OCI-LY1 (cell line): Measurements from ENCODE around the gene NTPCR.

Source experiments
- H2AFZ ChIP-seq: fragments of 200-600 bp; sonication (generic), shearing (Covaris generic); 2 replicates; pipeline ENCODE4 v1.6.0; 2014; ENCODE audit warnings: antibody characterized with exemption, mild to moderate bottlenecking, low read length
- H3F3A ChIP-seq: fragments of 200-600 bp; sonication (generic), shearing (Covaris generic); 2 replicates; pipeline ENCODE4 v1.6.0; 2014; ENCODE audit warnings: mild to moderate bottlenecking, antibody characterized with exemption, low read length, moderate library complexity; ENCODE audit not compliant: insufficient read depth
- H3K27ac ChIP-seq: fragments of 200-600 bp; sonication (generic); 2 replicates; pipeline ENCODE4 v1.5.1; 2014; ENCODE audit warnings: low read length, mixed run types, mild to moderate bottlenecking, low read depth; ENCODE audit not compliant: poor library complexity, severe bottlenecking
- H3K27me3 ChIP-seq: fragments of 200-600 bp; sonication (generic); 2 replicates; pipeline ENCODE4 v1.6.0; 2014; ENCODE audit warnings: antibody characterized with exemption, mild to moderate bottlenecking, low read length, moderate library complexity; ENCODE audit not compliant: insufficient read depth
- H3K36me3 ChIP-seq: fragments of 200-600 bp; sonication (generic); 2 replicates; pipeline ENCODE4 v1.6.1; 2014; ENCODE audit warnings: mild to moderate bottlenecking, antibody characterized with exemption, low read length, moderate library complexity, mixed read lengths; ENCODE audit not compliant: insufficient read depth
- H3K4me1 ChIP-seq: fragments of 200-600 bp; sonication (generic); 2 replicates; pipeline ENCODE4 v1.5.1; 2014; ENCODE audit warnings: mild to moderate bottlenecking, low read length, moderate library complexity; ENCODE audit not compliant: insufficient read depth, severe bottlenecking
- H3K4me2 ChIP-seq: fragments of 200-600 bp; sonication (generic), shearing (Covaris generic); 2 replicates; pipeline ENCODE4 v1.6.1; 2014; ENCODE audit warnings: low read length
- H3K4me3 ChIP-seq: fragments of 200-600 bp; sonication (generic); 2 replicates; pipeline ENCODE4 v1.5.1; 2014; ENCODE audit warnings: low read length, low read depth, mild to moderate bottlenecking, mixed read lengths; ENCODE audit not compliant: poor library complexity, severe bottlenecking
- H3K79me2 ChIP-seq: fragments of 200-600 bp; shearing (Covaris generic); 2 replicates; pipeline ENCODE4 v1.6.1; 2016; ENCODE audit warnings: mixed run types, low read length, mixed read lengths; ENCODE audit not compliant: insufficient read depth
- H3K9ac ChIP-seq: fragments of 200-600 bp; sonication (generic), shearing (Covaris generic); 2 replicates; pipeline ENCODE4 v1.6.1; 2014; ENCODE audit warnings: mild to moderate bottlenecking, low read length, mixed read lengths
- H3K9me2 ChIP-seq: fragments of 200-600 bp; sonication (generic), shearing (Covaris generic); 2 replicates; pipeline ENCODE4 v1.6.1; 2014; ENCODE audit warnings: low read depth, mild to moderate bottlenecking, low read length, mixed read lengths
- H3K9me3 ChIP-seq: fragments of 200-600 bp; shearing (Covaris generic); 2 replicates; pipeline ENCODE4 v1.6.1; 2014; ENCODE audit warnings: low read length, mixed read lengths
- H4K20me1 ChIP-seq: fragments of 200-600 bp; sonication (generic), shearing (Covaris generic); 2 replicates; pipeline ENCODE4 v1.6.0; 2016; ENCODE audit warnings: mild to moderate bottlenecking, low read length; ENCODE audit not compliant: insufficient read depth
- EZH2 ChIP-seq: fragments of 200-600 bp; sonication (generic), shearing (Covaris generic); IDR thresholded peaks from 2 replicates; pipeline ENCODE4 v1.8.0; 2017; ENCODE audit warnings: borderline replicate concordance, mixed run types, mild to moderate bottlenecking, antibody characterized with exemption, low read length, moderate library complexity, mixed read lengths
- TF ChIP-seq, protein P1 (sequence below): fragments of 200-600 bp; sonication (generic), shearing (Covaris generic); IDR thresholded peaks from 2 replicates; pipeline ENCODE4 v1.5.1; 2017; ENCODE audit warnings: mild to moderate bottlenecking, antibody characterized with exemption, low read length, moderate library complexity, mixed read lengths

NTPCR gene

DNA sequence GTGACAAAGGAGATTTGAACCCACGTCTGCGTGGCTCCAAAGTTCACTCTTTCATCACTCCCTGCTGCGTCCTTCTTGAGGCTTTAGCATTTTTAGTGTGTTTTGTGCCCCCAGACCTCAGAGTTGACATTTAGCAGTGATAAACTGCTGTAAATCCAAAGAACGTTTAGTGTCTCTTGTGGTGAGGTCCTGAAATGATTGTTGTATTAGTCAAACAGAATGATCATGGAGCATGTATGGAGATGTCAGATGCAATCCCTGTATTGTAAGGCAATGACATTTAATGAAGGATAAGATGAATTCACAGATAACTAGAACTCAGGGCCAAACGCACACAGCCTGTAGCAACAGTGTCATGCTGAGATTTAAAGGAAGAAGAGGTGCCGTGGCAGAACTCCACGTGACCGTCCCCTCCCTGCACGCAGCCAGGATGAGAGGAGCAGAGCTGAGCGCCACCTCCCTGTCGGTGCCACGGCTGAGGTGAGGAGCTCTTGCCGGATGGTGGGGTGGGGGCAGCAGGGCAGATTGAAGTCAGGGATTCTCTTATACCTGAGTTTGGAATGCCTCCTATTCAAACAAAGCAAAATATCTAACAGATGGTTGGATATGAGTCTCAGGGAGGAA lies 30.1 kb downstream of the NTPCR start:
- no peak overlapping the region for H3K4me3 ChIP-seq
- no peak overlapping the region for H3K9ac ChIP-seq
- no peaks in the 10 kb centered on the region for H3K79me2 ChIP-seq
- peaks cover 14% of the 10 kb centered on the region for H3K36me3 ChIP-seq
- H3K9me3 ChIP-seq, result no peaks in the 10 kb centered on the region
- H3K4me1 ChIP-seq, result peaks cover 13% of the 10 kb centered on the region
- no peak overlapping the region for H2AFZ ChIP-seq
- H3K27me3 ChIP-seq, result no peaks in the 10 kb centered on the region
- TF ChIP-seq, protein P1, sequence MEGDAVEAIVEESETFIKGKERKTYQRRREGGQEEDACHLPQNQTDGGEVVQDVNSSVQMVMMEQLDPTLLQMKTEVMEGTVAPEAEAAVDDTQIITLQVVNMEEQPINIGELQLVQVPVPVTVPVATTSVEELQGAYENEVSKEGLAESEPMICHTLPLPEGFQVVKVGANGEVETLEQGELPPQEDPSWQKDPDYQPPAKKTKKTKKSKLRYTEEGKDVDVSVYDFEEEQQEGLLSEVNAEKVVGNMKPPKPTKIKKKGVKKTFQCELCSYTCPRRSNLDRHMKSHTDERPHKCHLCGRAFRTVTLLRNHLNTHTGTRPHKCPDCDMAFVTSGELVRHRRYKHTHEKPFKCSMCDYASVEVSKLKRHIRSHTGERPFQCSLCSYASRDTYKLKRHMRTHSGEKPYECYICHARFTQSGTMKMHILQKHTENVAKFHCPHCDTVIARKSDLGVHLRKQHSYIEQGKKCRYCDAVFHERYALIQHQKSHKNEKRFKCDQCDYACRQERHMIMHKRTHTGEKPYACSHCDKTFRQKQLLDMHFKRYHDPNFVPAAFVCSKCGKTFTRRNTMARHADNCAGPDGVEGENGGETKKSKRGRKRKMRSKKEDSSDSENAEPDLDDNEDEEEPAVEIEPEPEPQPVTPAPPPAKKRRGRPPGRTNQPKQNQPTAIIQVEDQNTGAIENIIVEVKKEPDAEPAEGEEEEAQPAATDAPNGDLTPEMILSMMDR, result no peak
- TF ChIP-seq EZH2, result no peak
- no peak overlapping the region for H3K27ac ChIP-seq
- H3K4me2 ChIP-seq, result no peak overlapping the region
- H4K20me1 ChIP-seq, result no peaks in the 10 kb centered on the region
- no peaks in the 10 kb centered on the region for H3K9me2 ChIP-seq
- no peaks in the 10 kb centered on the region for H3F3A ChIP-seq

DNA sequence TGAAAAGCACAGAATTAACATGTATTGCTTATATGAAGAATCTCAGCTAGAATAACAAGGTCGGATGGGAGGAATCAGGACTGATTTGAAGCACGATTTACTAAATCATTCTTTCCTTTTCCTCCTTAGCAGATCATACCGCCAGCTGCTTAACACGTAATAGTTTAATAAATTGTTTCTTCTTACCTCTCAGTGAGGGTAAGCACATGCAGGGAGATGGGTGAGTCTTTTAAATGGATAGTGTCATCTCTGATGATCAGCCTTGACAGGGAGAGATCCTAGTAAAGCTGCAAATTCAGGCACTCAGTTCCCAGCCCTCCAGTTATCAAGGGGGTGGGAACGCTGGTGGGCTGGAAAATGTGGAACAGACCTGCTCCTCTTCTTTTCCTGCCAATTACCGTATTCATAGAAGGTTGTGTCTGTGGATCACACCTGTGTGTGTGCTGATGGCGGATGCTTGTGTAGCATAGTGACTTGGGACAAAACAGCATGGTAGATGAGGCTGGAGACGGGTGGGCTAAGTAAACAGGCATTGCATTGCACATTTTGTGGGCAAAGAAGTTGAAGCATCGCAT lies 30.7 kb downstream of the NTPCR start:
- H3F3A ChIP-seq, result no peaks in the 10 kb centered on the region
- no peak overlapping the region for H3K4me2 ChIP-seq
- no peak overlapping the region for H3K27ac ChIP-seq
- H3K9me2 ChIP-seq, result no peaks in the 10 kb centered on the region
- H4K20me1 ChIP-seq, result no peaks in the 10 kb centered on the region
- H3K9ac ChIP-seq, result no peak overlapping the region
- peaks cover 12% of the 10 kb centered on the region for H3K36me3 ChIP-seq
- H3K27me3 ChIP-seq, result no peaks in the 10 kb centered on the region
- H3K4me1 ChIP-seq, result peaks cover 13% of the 10 kb centered on the region
- no peaks in the 10 kb centered on the region for H3K9me3 ChIP-seq
- TF ChIP-seq, protein P1, result no peak
- no peak for TF ChIP-seq EZH2
- H3K4me3 ChIP-seq, result no peak overlapping the region
- H3K79me2 ChIP-seq, result no peaks in the 10 kb centered on the region
- no peak overlapping the region for H2AFZ ChIP-seq

DNA sequence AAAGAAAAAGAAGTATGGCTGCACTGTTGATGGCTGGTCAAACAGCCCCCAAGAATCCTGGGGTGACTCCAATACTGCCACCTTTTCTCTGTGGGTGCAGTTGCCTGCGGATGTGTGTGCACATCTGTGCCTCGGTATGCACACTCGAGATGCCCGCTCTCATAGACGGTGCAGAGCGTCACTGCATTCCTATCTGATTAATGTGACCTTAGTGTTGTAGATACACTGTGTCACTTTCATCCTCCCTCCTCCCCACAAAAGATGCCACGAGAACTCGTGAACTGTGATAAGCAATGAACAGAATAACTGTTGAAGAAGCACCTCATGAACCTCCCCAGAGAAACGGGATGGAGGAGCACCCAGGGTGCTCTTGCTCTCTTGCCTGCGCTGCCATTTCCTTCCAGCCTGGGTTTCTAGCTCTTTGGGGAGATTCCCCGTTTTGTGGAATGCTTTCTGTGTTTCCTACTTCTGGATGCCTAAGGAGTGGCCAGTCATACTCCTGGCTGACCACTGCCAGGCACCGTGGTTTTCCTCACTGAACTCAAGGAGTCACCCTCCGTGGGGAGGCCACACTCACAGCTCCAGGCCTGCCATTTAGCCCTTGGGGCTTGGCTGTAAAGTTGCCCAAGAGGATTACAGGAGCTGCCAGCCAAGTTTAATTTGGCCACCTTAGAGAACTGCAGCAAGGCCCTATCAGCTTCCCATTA lies 32.0 kb downstream of the NTPCR start:
- no peak for TF ChIP-seq EZH2
- TF ChIP-seq, protein P1, result no peak
- no peaks in the 10 kb centered on the region for H3K79me2 ChIP-seq
- H3K4me3 ChIP-seq, result no peak overlapping the region
- H3K9me2 ChIP-seq, result no peaks in the 10 kb centered on the region
- no peak overlapping the region for H3K9ac ChIP-seq
- no peaks in the 10 kb centered on the region for H3K27me3 ChIP-seq
- H3F3A ChIP-seq, result no peaks in the 10 kb centered on the region
- peaks cover 3% of the 10 kb centered on the region for H3K36me3 ChIP-seq
- no peak overlapping the region for H3K27ac ChIP-seq
- peaks cover 13% of the 10 kb centered on the region for H3K4me1 ChIP-seq
- H2AFZ ChIP-seq, result no peak overlapping the region
- no peaks in the 10 kb centered on the region for H3K9me3 ChIP-seq
- H4K20me1 ChIP-seq, result no peaks in the 10 kb centered on the region
- no peak overlapping the region for H3K4me2 ChIP-seq
